WTC11 (cell line): Measurements from ENCODE around the gene ATL1. TPM values are rescaled to one million over a fixed set of nuclear protein-coding genes. Genes with fewer than 3 reads are reported as not detected.

Experiments used
- ARID4B ChIP-seq: sonication (generic); formaldehyde crosslinking; IDR thresholded peaks from 2 replicates; pipeline ENCODE4 v1.8.0; 2023; ENCODE audit warnings: missing genetic modification reagents, mild to moderate bottlenecking, borderline replicate concordance
- ATF3 ChIP-seq: sonication (generic); formaldehyde crosslinking; conservative IDR thresholded peaks from 2 replicates; pipeline ENCODE4 v1.8.1; 2022; ENCODE audit warnings: mild to moderate bottlenecking, missing genetic modification reagents
- FOXP1 ChIP-seq: sonication (generic); formaldehyde crosslinking; IDR thresholded peaks from 2 replicates; pipeline ENCODE4 v1.8.0; 2022; ENCODE audit warnings: missing genetic modification reagents, mild to moderate bottlenecking, moderate library complexity, borderline replicate concordance
- FOXP4 ChIP-seq: sonication (generic); formaldehyde crosslinking; IDR thresholded peaks from 2 replicates; pipeline ENCODE4 v1.8.0; 2022; ENCODE audit warnings: mild to moderate bottlenecking, missing genetic modification reagents
- IRF2 ChIP-seq: sonication (generic); formaldehyde crosslinking; IDR thresholded peaks from 2 replicates; pipeline ENCODE4 v1.8.0; 2022; ENCODE audit warnings: low read depth, missing genetic modification reagents, borderline replicate concordance
- KAT7 ChIP-seq: sonication (generic); formaldehyde crosslinking; IDR thresholded peaks from 2 replicates; pipeline ENCODE4 v1.8.1; 2023; ENCODE audit warnings: missing genetic modification reagents, mild to moderate bottlenecking, borderline replicate concordance
- NFATC4 ChIP-seq: fragments of 250-450 bp; sonication (Bioruptor Pico); IDR thresholded peaks from 2 replicates; pipeline ENCODE4 v1.9.0; 2021; ENCODE audit warnings: mild to moderate bottlenecking
- NR2C2 ChIP-seq: sonication (generic); formaldehyde crosslinking; IDR thresholded peaks from 2 replicates; pipeline ENCODE4 v1.8.0; 2022; ENCODE audit warnings: mild to moderate bottlenecking, missing genetic modification reagents
- NR3C1 ChIP-seq: sonication (generic); formaldehyde crosslinking; conservative IDR thresholded peaks from 2 replicates; pipeline ENCODE4 v1.8.1; 2023; ENCODE audit warnings: low read depth, mild to moderate bottlenecking, missing genetic modification reagents
- SMAD3 ChIP-seq: sonication (generic); formaldehyde crosslinking; IDR thresholded peaks from 2 replicates; pipeline ENCODE4 v1.8.0; 2022; ENCODE audit warnings: missing genetic modification reagents, mild to moderate bottlenecking, borderline replicate concordance
- SOX15 ChIP-seq: fragments of 250-450 bp; sonication (Bioruptor Pico); IDR thresholded peaks from 2 replicates; pipeline ENCODE4 v1.9.0; 2021; ENCODE audit warnings: mild to moderate bottlenecking
- TCF7 ChIP-seq: sonication (generic); formaldehyde crosslinking; IDR thresholded peaks from 2 replicates; pipeline ENCODE4 v1.8.0; 2022; ENCODE audit warnings: mild to moderate bottlenecking, low read depth, missing genetic modification reagents, moderate library complexity
- TEAD1 ChIP-seq: sonication (generic); formaldehyde crosslinking; IDR thresholded peaks from 2 replicates; pipeline ENCODE4 v1.8.0; 2022; ENCODE audit warnings: mild to moderate bottlenecking, missing genetic modification reagents
- TEAD4 ChIP-seq: sonication (generic); formaldehyde crosslinking; IDR thresholded peaks from 2 replicates; pipeline ENCODE4 v1.8.0; 2022; ENCODE audit warnings: mild to moderate bottlenecking, missing genetic modification reagents
- ZNF263 ChIP-seq: sonication (generic); formaldehyde crosslinking; IDR thresholded peaks from 2 replicates; pipeline ENCODE4 v1.8.1; 2022; ENCODE audit warnings: low read depth, mild to moderate bottlenecking, moderate library complexity, missing genetic modification reagents
- ZNF317 ChIP-seq: sonication (generic); formaldehyde crosslinking; IDR thresholded peaks from 2 replicates; pipeline ENCODE4 v1.8.1; 2023; ENCODE audit warnings: low read depth, mild to moderate bottlenecking, moderate library complexity, missing genetic modification reagents, borderline replicate concordance
- ZNF423 ChIP-seq: fragments of 250-450 bp; sonication (Bioruptor Pico); IDR thresholded peaks from 2 replicates; pipeline ENCODE4 v2.1.2; 2022; ENCODE audit warnings: mild to moderate bottlenecking, moderate library complexity
- ZNF512 ChIP-seq: sonication (generic); formaldehyde crosslinking; IDR thresholded peaks from 2 replicates; pipeline ENCODE4 v1.8.1; 2022; ENCODE audit warnings: missing genetic modification reagents, borderline replicate concordance
- total RNA-seq: library from RNA; stranded (reverse); gene quantifications from 3 replicates; pipeline ENCODE4 v1.2.3, GENCODE V29; 2021
- TF ChIP-seq, protein P1 (sequence below): sonication (generic); formaldehyde crosslinking; IDR thresholded peaks from 2 replicates; pipeline ENCODE4 v1.8.0; 2022; ENCODE audit warnings: missing genetic modification reagents
- TF ChIP-seq, protein P2 (sequence below): sonication (generic); formaldehyde crosslinking; IDR thresholded peaks from 2 replicates; pipeline ENCODE4 v1.8.1; 2022; ENCODE audit warnings: low read depth, missing genetic modification reagents, borderline replicate concordance
- TF ChIP-seq, protein P3 (sequence below): sonication (generic); formaldehyde crosslinking; IDR thresholded peaks from 2 replicates; pipeline ENCODE4 v1.8.1; 2022; ENCODE audit warnings: mild to moderate bottlenecking, missing genetic modification reagents, moderate library complexity, borderline replicate concordance

Gene ATL1
- total RNA-seq, 1 experiment from 2014 or later = 3.7 TPM

- peak; percentile 65; the same call in 1 of the 2 replicates for TF ChIP-seq FOXP4
- TF ChIP-seq TEAD1 (CRISPR knock-in tag) = peak; percentile 37
- TF ChIP-seq NR3C1 = no peak
- no peak for TF ChIP-seq NFATC4 (CRISPR knock-in tag)
- TF ChIP-seq IRF2 (CRISPR knock-in tag) = no peak
- TF ChIP-seq ZNF423 = peak; percentile 39; the same call in 1 of the 2 replicates
- peak; percentile 17; the same call in 1 of the 2 replicates for TF ChIP-seq ARID4B
- TF ChIP-seq TEAD4 (CRISPR knock-in tag) = no peak
- TF ChIP-seq ZNF317 = no peak
- no peak for TF ChIP-seq SOX15 (CRISPR knock-in tag)
- no peak for TF ChIP-seq NR2C2 (CRISPR knock-in tag)
- TF ChIP-seq, protein P1, sequence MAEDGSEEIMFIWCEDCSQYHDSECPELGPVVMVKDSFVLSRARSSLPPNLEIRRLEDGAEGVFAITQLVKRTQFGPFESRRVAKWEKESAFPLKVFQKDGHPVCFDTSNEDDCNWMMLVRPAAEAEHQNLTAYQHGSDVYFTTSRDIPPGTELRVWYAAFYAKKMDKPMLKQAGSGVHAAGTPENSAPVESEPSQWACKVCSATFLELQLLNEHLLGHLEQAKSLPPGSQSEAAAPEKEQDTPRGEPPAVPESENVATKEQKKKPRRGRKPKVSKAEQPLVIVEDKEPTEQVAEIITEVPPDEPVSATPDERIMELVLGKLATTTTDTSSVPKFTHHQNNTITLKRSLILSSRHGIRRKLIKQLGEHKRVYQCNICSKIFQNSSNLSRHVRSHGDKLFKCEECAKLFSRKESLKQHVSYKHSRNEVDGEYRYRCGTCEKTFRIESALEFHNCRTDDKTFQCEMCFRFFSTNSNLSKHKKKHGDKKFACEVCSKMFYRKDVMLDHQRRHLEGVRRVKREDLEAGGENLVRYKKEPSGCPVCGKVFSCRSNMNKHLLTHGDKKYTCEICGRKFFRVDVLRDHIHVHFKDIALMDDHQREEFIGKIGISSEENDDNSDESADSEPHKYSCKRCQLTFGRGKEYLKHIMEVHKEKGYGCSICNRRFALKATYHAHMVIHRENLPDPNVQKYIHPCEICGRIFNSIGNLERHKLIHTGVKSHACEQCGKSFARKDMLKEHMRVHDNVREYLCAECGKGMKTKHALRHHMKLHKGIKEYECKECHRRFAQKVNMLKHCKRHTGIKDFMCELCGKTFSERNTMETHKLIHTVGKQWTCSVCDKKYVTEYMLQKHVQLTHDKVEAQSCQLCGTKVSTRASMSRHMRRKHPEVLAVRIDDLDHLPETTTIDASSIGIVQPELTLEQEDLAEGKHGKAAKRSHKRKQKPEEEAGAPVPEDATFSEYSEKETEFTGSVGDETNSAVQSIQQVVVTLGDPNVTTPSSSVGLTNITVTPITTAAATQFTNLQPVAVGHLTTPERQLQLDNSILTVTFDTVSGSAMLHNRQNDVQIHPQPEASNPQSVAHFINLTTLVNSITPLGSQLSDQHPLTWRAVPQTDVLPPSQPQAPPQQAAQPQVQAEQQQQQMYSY (CRISPR knock-in tag) = no peak
- TF ChIP-seq, protein P2, sequence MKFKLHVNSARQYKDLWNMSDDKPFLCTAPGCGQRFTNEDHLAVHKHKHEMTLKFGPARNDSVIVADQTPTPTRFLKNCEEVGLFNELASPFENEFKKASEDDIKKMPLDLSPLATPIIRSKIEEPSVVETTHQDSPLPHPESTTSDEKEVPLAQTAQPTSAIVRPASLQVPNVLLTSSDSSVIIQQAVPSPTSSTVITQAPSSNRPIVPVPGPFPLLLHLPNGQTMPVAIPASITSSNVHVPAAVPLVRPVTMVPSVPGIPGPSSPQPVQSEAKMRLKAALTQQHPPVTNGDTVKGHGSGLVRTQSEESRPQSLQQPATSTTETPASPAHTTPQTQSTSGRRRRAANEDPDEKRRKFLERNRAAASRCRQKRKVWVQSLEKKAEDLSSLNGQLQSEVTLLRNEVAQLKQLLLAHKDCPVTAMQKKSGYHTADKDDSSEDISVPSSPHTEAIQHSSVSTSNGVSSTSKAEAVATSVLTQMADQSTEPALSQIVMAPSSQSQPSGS (CRISPR knock-in tag) = no peak
- no peak for TF ChIP-seq KAT7
- TF ChIP-seq ZNF512 (CRISPR knock-in tag) = no peak
- TF ChIP-seq, protein P3, sequence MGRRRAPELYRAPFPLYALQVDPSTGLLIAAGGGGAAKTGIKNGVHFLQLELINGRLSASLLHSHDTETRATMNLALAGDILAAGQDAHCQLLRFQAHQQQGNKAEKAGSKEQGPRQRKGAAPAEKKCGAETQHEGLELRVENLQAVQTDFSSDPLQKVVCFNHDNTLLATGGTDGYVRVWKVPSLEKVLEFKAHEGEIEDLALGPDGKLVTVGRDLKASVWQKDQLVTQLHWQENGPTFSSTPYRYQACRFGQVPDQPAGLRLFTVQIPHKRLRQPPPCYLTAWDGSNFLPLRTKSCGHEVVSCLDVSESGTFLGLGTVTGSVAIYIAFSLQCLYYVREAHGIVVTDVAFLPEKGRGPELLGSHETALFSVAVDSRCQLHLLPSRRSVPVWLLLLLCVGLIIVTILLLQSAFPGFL (CRISPR knock-in tag) = no peak
- TF ChIP-seq FOXP1 = peak; percentile 69
- no peak; the same call in 1 of the 2 replicates for TF ChIP-seq ZNF263 (CRISPR knock-in tag)
- no peak for TF ChIP-seq ATF3
- no peak for TF ChIP-seq SMAD3 (CRISPR knock-in tag)
- no peak for TF ChIP-seq TCF7
These were observed at the start of gene ATL1 (continued) for GRCh38 chr14:50559990-50560930.
